ENCODE measurements around the gene SLU7. TPM values are rescaled to one million over a fixed set of nuclear protein-coding genes. Genes with fewer than 3 reads are reported as not detected.

Gene SLU7
- total RNA-seq, 4 donors from 2014 or later: 61.4 to 103 (median 87.2) TPM

DNA sequence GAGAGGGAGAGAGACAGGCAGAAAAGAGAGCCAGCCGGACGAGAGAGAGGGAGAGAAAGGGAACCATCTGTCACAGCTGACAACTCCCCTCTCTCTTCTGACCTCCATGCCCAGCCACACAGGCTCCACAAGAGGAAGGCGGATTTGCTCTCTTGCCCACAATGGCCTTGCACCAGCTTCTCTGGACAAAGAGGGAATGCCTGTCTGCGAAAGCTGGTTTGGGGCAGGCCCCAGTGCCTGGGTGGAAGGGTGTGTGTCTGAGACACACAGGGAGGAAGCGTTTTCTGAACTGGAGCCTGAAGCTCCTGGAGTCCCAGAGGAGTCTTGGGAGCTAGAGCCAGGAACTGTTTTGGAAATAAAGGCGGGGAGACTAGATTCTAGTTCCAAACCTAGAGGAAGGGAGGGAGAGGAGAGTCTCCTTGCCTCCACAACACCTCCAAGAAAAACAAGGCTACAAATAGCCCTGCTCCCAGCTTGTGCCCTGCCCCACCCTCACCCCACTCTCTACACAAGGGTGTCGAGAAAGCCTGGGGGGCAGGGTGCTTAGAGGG lies 60.9 kb downstream of the SLU7 start:
- Histone ChIP-seq H3K36me3 (no peaks in the 10 kb centered on the region), H3K4me3 (peak overlapping the region in 2 of 4 donors; percentile 7 to 45), H3K27me3 (no peaks in the 10 kb centered on the region), H3K9me3 (no peaks in the 10 kb centered on the region), H3K27ac (peak overlapping the region; percentile 37 to 76 (median 59)), H3K4me1 (peaks cover 33 to 38% of the 10 kb centered on the region in 2 donors)
- in situ Hi-C loops (cut with MboI; ENCODE audit: low sequenced_read_pairs in 4 of 4): no loop called here
- intact Hi-C loops (cut with DNase I; ENCODE audit: low total_unique reads): no loop called here
- TF ChIP-seq, protein P1, sequence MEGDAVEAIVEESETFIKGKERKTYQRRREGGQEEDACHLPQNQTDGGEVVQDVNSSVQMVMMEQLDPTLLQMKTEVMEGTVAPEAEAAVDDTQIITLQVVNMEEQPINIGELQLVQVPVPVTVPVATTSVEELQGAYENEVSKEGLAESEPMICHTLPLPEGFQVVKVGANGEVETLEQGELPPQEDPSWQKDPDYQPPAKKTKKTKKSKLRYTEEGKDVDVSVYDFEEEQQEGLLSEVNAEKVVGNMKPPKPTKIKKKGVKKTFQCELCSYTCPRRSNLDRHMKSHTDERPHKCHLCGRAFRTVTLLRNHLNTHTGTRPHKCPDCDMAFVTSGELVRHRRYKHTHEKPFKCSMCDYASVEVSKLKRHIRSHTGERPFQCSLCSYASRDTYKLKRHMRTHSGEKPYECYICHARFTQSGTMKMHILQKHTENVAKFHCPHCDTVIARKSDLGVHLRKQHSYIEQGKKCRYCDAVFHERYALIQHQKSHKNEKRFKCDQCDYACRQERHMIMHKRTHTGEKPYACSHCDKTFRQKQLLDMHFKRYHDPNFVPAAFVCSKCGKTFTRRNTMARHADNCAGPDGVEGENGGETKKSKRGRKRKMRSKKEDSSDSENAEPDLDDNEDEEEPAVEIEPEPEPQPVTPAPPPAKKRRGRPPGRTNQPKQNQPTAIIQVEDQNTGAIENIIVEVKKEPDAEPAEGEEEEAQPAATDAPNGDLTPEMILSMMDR (IDR thresholded peaks at IDR 0.05 in 4 of 5, conservative IDR thresholded peaks at IDR 0.05 in 1 of 5): no peak
- TF ChIP-seq POLR2A (IDR thresholded peaks at IDR 0.05): no peak
- ATAC-seq (no peak), DNase-seq (peak in 1 of 2 donors; percentile 31)

DNA sequence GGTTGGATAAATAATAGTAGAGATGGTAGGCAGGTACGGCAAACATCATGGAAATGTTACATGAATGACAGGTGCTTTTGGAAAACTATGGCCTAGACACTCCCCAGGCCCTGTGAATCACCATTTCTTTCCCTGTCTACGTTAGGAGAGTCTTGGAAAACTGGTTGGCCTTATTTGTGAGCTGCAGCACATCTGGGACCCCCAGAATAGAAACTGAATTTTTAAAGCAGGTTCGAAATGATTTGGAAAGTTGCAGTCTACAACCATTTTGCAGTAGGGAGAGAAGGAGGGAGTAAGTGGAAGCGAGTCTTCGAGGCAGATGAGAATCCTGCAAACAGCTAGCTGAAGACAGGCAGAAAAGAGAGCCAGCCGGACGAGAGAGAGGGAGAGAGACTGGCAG lies 61.5 kb downstream of the SLU7 start:
- in situ Hi-C loops (cut with MboI; ENCODE audit: low sequenced_read_pairs in 4 of 4) (no loop called here), intact Hi-C loops (cut with DNase I; ENCODE audit: low total_unique reads) (no loop called here)
- no peak for DNase-seq
- TF ChIP-seq, protein P1 (IDR thresholded peaks at IDR 0.05 in 4 of 5, conservative IDR thresholded peaks at IDR 0.05 in 1 of 5): no peak
- TF ChIP-seq POLR2A (IDR thresholded peaks at IDR 0.05): no peak
- Histone ChIP-seq H3K27ac (peak overlapping the region; percentile 37 to 76 (median 59)), H3K27me3 (no peaks in the 10 kb centered on the region), H3K4me1 (peaks cover 28 to 33% of the 10 kb centered on the region in 2 donors), H3K36me3 (no peaks in the 10 kb centered on the region), H3K4me3 (peak overlapping the region in 2 of 4 donors; percentile 7 to 45), H3K9me3 (no peaks in the 10 kb centered on the region)
- no peak for ATAC-seq

DNA sequence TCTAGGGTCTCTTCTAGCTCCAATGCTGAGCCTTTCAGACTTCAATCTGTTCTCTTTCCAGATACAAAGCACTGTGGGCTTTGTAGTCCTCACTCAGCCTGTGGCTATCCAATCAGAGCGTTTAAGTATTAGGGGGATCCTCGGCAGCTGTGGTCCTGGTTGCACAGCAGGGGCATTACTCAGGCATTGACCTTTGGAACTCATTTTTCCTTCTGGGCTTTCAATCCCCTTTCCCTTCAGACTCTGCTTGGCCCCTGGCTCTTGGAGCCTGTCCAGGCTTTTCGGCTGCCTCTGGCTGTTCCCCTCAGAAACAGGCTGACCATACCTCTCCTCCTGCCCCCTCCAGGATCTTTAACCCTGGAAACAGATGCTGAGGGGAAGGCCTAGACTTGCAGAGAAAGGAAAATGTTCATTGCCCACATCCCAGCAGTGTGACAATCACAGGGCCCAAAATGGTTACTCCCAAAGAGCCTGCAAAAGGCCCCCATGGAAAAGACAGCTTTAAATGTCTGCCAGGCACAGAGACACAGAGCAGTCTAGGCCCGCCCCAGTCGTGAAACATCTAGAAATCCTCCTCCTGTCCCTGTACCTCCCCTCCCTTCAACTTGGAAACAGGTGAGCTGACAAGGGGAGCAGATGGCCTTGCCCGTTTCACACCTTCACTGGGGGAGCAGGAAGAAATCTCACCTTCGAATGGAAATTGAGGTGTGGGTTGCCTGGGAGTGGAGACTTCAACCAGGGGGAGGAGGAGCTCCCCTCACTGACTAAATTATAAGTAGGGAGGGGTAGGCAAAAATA lies 62.1 kb downstream of the SLU7 start:
- intact Hi-C loops (cut with DNase I; ENCODE audit: low total_unique reads) (no loop called here), in situ Hi-C loops (cut with MboI; ENCODE audit: low sequenced_read_pairs in 4 of 4) (no loop called here)
- ATAC-seq (no peak), DNase-seq (no peak)
- Histone ChIP-seq H3K9me3 (no peaks in the 10 kb centered on the region), H3K4me1 (peaks cover 27 to 30% of the 10 kb centered on the region in 2 donors), H3K36me3 (no peaks in the 10 kb centered on the region), H3K27ac (peak overlapping the region in 3 of 4 donors; percentile 51 to 76 (median 67)), H3K27me3 (no peaks in the 10 kb centered on the region), H3K4me3 (no peak overlapping the region)
- TF ChIP-seq, protein P1 (IDR thresholded peaks at IDR 0.05 in 4 of 5, conservative IDR thresholded peaks at IDR 0.05 in 1 of 5): no peak
- no peak for TF ChIP-seq POLR2A (IDR thresholded peaks at IDR 0.05)

GRCh38 chr5:160354666-160355065 lies 64.2 kb downstream of the SLU7 start:
- ATAC-seq: no peak
- in situ Hi-C loops (cut with MboI; ENCODE audit: low sequenced_read_pairs in 4 of 4): no loop called here
- H3K36me3 ChIP-seq: no peaks in the 10 kb centered on the region

More at GRCh38 chr5:160354666-160355065, 64.2 kb downstream of the SLU7 start:
- H3K27me3 ChIP-seq: no peaks in the 10 kb centered on the region
- no peak for DNase-seq
- H3K27ac ChIP-seq: no peak overlapping the region
- H3K4me1 ChIP-seq: peaks cover 27 to 30% of the 10 kb centered on the region in 2 donors
- TF ChIP-seq, protein P1 (IDR thresholded peaks at IDR 0.05 in 4 of 5, conservative IDR thresholded peaks at IDR 0.05 in 1 of 5): no peak
- no peak for TF ChIP-seq POLR2A (IDR thresholded peaks at IDR 0.05)
- H3K9me3 ChIP-seq: no peaks in the 10 kb centered on the region
- intact Hi-C loops (cut with DNase I; ENCODE audit: low total_unique reads): loop anchor here (5.0 kb wide), 2 partner anchors 43 to 237 kb away; partner anchors contain the start of gene PWWP2A
- H3K4me3 ChIP-seq: no peak overlapping the region

Measured in gastrocnemius medialis (tissue), 4 donors.